ENCODE data around the gene HARBI1.
"Not testable (repeated sequence)": the region's sequence is repeated elsewhere in the genome, so short reads cannot be mapped to it uniquely, and the experiment has no call there.

Gene HARBI1

GRCh38 chr11:46597155-46597554 lies 19.9 kb downstream of the HARBI1 start:
- DNase-seq (ENCODE audit: extremely low read depth, low read depth) = no peak
- TF ChIP-seq CTCF (IDR thresholded peaks at IDR 0.05; ENCODE audit: low read depth, low read length) = no peak

DNA sequence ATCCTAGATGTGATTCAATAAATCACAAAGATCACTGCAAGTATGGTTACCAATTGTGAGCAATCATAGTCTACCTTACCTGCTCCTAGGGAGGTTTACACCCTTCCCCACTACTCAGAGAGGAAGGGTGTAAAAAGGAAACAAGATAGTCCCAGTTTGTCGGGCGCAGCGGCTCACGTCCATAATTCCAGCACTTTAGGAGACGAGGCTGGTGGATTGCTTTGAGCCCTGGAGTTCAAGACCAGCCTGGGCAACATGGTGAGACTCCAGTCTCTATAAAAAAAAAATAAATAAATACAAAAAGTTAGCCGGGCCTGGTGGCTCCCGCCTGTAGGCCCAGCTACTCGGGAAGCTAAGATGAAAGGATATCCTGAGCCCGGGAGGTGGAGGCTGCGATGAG lies 22.2 kb downstream of the HARBI1 start:
- DNase-seq (ENCODE audit: extremely low read depth, low read depth) = no peak
- no peak for TF ChIP-seq CTCF (IDR thresholded peaks at IDR 0.05; ENCODE audit: low read depth, low read length)

DNA sequence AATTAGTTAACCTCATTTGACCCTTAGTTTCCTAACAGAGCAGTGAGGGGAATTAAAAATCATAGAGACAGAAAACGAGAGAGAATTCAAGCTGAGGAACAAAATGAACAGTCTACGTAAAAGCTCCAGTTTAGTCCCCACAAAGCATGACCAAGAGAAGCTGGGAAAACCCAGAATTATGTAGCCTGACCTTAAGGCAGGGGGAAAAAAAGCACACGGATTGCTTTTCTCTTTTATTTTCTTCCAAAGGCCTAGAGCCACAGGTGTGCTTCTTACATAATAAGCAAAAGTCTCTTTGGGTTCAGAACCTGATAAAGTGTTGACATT lies 22.7 kb downstream of the HARBI1 start:
- DNase-seq (ENCODE audit: extremely low read depth, low read depth) = no peak
- TF ChIP-seq CTCF (IDR thresholded peaks at IDR 0.05; ENCODE audit: low read depth, low read length) = no peak

GRCh38 chr11:46593550-46594373 lies 23.3 kb downstream of the HARBI1 start, which contains the start of gene AMBRA1:
AMBRA1 (minus strand) TSS chr11:46594023; CDS start chr11:46548380, 45,643 bp downstream.
- DNase-seq (ENCODE audit: extremely low read depth, low read depth) = peak; percentile 80
- TF ChIP-seq CTCF (IDR thresholded peaks at IDR 0.05; ENCODE audit: low read depth, low read length) = no peak

GRCh38 chr11:46590740-46591605 lies 26.1 kb downstream of the HARBI1 start:
- DNase-seq (ENCODE audit: extremely low read depth, low read depth) = no peak
- no peak for TF ChIP-seq CTCF (IDR thresholded peaks at IDR 0.05; ENCODE audit: low read depth, low read length)

GRCh38 chr11:46588915-46589314 lies 28.1 kb downstream of the HARBI1 start:
- no peak for DNase-seq (ENCODE audit: extremely low read depth, low read depth)
- no peak for TF ChIP-seq CTCF (IDR thresholded peaks at IDR 0.05; ENCODE audit: low read depth, low read length)

DNA sequence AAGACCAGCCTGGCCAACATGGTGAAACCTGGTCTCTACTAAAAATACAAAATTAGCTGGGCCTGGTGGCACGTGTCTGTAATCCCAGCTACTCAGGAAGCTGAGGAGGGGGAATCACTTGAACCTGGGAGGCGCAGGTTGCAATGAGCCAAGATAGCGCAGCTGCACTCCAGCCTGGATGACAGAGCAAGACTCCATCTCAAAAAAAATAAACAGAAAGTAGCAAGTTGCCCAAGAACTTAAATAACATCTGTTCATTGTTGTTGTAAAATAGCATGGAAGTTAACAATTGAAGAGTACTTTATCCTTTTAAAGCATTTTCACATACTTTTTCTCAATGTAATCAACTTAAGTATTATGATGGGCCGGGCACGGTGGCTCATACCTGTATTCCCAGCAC lies 28.9 kb downstream of the HARBI1 start:
- TF ChIP-seq CTCF (IDR thresholded peaks at IDR 0.05; ENCODE audit: low read depth, low read length) = no peak
- DNase-seq (ENCODE audit: extremely low read depth, low read depth) = no peak

DNA sequence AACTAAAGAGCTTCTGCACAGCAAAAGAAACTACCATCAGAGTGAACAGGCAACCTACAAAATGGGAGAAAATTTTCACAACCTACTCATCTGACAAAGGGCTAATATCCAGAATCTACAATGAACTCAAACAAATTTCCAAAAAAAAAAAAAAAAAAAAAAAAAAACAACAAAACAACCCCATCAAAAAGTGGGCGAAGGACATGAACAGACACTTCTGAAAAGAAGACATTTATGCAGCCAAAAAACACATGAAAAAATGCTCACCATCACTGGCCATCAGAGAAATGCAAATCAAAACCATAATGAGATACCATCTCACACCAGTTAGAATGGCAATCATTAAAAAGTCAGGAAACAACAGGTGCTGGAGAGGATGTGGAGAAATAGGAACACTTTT lies 33.5 kb downstream of the HARBI1 start:
- DNase-seq (ENCODE audit: extremely low read depth, low read depth) = not testable (repeated sequence)

All from AG09319 (cell line).